Cardiac muscle cell (in vitro differentiated cells and primary cell): ENCODE measurements around the gene GRM4. TPM values are rescaled to one million over a fixed set of nuclear protein-coding genes. Genes with fewer than 3 reads are reported as not detected.

Experiments
- DNase-seq, 2 donors: peaks; one replicate each; pipeline versions ENCODE4 v3.0.0 to v3.0.0-alpha.2; 2010 to 2017; ENCODE audit warnings: low read depth in 1 of 2, low spot score in 1 of 2
- H3K27ac ChIP-seq: fragments of 200-600 bp; sonication (generic); 2 replicates; pipeline ENCODE4 v1.5.1; 2016
- H3K27me3 ChIP-seq: fragments of 200-600 bp; sonication (generic); 2 replicates; pipeline ENCODE4 v1.6.0; 2016; ENCODE audit warnings: control low read depth
- H3K36me3 ChIP-seq: fragments of 200-600 bp; sonication (generic); 2 replicates; pipeline ENCODE4 v1.5.1; 2016; ENCODE audit warnings: control low read depth
- H3K4me1 ChIP-seq: fragments of 200-600 bp; sonication (generic); 2 replicates; pipeline ENCODE4 v1.8.1; 2017; ENCODE audit warnings: low read depth, mild to moderate bottlenecking, mixed run types
- H3K4me3 ChIP-seq: fragments of 200-600 bp; sonication (generic); 2 replicates; pipeline ENCODE4 v1.5.1; 2016; ENCODE audit warnings: mild to moderate bottlenecking
- H3K9me3 ChIP-seq: fragments of 200-600 bp; sonication (generic); 2 replicates; pipeline ENCODE4 v1.5.1; 2017; ENCODE audit warnings: low read depth, mild to moderate bottlenecking, control low read depth
- polyA plus RNA-seq: library from polyadenylated mRNA; unstranded; fragments of >200 nt; fragmentation: Nextera tagmentation; extraction: Ambion mirVana; gene quantifications from 2 replicates; pipeline ENCODE4 v1.2.1, GENCODE V29; 2016
- total RNA-seq: library from RNA; depleted of rRNA; stranded (reverse); fragments of >200 nt; gene quantifications from 2 replicates; pipeline ENCODE4 v1.2.3, GENCODE V29; 2016
- TF ChIP-seq, protein P1 (sequence below): IDR thresholded peaks from 2 replicates; pipeline ENCODE4 v1.5.1; 2012; ENCODE audit warnings: low read depth, mild to moderate bottlenecking, low read length

Gene GRM4
- total and polyA plus RNA-seq, 2 experiments from 2014 or later = 0.31 to 0.42 TPM

DNA sequence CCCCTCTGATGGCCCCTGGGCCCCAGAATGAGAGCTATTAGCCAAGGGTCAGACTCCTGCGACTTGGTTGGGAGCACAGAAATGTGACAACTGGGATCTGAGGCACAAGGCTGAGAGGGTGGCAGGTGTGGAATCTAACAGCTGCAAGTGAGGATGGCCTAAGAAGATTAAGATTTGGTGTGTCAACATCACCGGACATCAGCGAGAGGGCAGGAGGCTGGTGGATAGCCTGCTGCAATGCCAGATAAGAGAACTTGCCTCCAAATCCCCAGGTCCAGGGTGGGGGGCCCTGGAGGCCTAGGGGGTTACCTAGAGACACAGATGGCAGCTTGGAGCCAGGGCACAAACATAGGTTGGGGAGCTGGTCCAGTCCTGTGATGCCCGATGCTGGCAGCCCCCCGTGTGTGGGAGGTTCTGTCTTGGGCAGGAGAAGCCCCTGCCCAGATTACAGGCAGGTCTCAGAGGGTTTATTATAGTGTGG lies 155.8 kb downstream of the GRM4 start:
- DNase-seq = no peak
- H3K27ac ChIP-seq = no peak overlapping the region
- H3K9me3 ChIP-seq = no peaks in the 10 kb centered on the region
- peaks cover 8% of the 10 kb centered on the region for H3K4me1 ChIP-seq
- H3K4me3 ChIP-seq = no peak overlapping the region
- no peaks in the 10 kb centered on the region for H3K27me3 ChIP-seq
- TF ChIP-seq, protein P1, sequence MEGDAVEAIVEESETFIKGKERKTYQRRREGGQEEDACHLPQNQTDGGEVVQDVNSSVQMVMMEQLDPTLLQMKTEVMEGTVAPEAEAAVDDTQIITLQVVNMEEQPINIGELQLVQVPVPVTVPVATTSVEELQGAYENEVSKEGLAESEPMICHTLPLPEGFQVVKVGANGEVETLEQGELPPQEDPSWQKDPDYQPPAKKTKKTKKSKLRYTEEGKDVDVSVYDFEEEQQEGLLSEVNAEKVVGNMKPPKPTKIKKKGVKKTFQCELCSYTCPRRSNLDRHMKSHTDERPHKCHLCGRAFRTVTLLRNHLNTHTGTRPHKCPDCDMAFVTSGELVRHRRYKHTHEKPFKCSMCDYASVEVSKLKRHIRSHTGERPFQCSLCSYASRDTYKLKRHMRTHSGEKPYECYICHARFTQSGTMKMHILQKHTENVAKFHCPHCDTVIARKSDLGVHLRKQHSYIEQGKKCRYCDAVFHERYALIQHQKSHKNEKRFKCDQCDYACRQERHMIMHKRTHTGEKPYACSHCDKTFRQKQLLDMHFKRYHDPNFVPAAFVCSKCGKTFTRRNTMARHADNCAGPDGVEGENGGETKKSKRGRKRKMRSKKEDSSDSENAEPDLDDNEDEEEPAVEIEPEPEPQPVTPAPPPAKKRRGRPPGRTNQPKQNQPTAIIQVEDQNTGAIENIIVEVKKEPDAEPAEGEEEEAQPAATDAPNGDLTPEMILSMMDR = no peak
- H3K36me3 ChIP-seq = no peaks in the 10 kb centered on the region

DNA sequence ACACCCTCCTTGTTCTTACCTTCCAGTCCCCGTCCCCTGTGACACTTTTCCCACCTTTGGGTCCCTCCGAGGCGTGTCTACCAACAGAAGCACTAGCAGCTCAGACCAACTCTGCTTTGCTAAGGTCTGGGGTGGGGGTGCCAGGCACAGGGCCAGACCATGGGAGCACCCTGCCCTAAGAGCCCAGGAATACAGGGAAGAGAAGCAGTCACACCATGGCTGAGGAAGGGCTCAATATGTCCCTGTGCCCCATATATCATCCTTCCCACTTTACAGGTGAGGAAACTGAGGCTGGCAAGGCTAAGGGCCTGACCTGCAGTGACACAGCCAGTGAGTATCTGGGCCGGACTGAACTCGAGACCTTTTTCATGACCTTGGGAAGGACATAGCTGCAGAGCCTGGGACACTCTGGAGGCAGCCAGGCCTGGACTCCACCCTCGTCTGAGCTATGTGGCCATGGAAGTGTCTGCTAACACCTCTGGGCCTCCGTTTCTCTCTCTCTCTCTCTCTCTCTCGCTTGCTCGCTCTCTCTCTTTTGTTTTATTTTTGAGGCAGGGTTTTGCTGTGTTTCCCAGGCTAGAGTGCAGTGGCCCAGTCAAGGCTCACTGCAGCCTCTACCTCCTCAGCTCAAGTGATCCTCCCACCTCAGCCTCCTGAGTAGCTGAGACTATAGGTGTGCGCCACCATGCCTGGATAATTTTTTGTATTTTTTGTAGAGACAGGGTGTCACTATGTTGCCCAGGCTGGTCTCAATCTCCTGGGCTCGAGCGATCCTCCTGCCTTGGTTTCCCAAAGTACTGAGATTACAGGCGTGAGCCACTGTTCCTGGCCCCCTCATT lies 156.7 kb downstream of the GRM4 start:
- TF ChIP-seq, protein P1 = no peak
- DNase-seq = no peak
- Histone ChIP-seq H3K9me3 (no peaks in the 10 kb centered on the region), H3K27ac (no peak overlapping the region), H3K4me1 (peaks cover 8% of the 10 kb centered on the region), H3K4me3 (no peak overlapping the region), H3K27me3 (no peaks in the 10 kb centered on the region), H3K36me3 (no peaks in the 10 kb centered on the region)

DNA sequence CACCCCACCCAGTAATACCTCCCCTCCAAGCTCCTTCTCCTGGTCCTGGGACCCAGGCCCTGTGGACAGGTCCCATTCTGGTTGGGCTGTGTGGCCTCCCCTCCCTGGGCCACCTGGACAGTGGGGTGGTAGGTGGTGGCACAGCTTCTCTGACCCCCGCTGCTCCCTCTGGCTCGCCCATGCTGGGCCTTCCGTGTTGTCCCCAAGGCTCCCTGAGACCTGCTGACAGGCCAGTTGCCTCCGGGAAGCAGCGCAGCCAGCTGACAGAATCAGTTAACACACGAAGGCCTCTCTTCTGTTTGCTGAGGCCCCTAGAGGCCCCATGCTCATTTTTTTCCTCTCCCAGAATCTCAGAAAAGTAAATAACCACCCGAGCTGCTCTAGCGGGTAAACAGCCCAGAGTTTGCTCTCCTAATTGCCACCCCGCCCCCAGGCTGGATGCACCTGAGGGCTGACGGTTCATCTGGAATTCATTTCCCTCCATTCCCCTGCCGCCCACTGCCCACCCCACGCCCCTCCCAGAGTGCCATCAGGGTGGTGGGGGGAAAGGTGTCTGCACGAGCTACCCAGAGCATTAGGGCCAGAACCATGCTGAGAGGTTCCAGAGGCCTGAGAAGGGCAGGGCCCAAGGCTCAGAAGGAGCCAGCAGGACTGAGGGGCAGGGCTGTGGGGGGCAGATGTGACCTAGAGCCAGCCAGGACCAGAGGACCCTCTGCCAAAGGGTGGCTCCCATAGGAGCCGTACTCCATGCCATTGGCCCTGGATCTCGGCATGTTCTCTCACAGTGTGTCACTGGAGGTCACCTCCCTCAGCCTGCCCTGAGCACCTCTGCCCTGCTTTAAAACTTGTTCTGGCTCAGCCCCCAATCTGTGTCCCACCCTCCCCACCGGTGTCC lies 157.5 kb downstream of the GRM4 start:
- Histone ChIP-seq H3K4me1 (peaks cover 8% of the 10 kb centered on the region), H3K36me3 (no peaks in the 10 kb centered on the region), H3K9me3 (no peaks in the 10 kb centered on the region), H3K4me3 (no peak overlapping the region), H3K27ac (no peak overlapping the region), H3K27me3 (no peaks in the 10 kb centered on the region)
- TF ChIP-seq, protein P1 = no peak
- peak in 1 of 2 donors; percentile 34 for DNase-seq

DNA sequence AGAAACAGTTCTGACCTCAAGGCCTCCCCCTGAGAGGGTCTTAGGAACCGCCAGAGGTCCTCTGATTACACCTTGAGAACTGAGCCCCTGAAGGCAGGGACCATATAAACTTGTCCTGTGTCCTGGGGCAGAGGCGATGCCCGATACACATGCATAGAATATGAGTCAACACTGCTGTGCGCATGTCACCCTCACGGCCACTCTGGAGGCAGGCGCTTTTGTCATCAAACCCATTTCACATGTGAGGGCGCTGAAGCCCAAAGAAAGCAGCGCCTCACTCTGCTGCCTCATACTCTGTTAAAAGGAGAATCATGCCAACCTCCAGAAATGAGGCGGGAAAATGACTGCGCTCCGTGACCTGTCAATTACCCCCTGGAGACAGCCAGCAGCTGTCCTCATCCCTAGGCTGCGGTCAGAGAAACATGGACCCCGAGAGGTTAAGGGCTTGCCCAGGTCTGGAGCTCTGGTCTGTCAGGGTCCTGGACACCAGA lies 158.3 kb downstream of the GRM4 start:
- Histone ChIP-seq H3K27me3 (no peaks in the 10 kb centered on the region), H3K4me1 (peaks cover 8% of the 10 kb centered on the region), H3K27ac (no peak overlapping the region), H3K36me3 (no peaks in the 10 kb centered on the region), H3K4me3 (no peak overlapping the region), H3K9me3 (no peaks in the 10 kb centered on the region)
- DNase-seq = no peak
- TF ChIP-seq, protein P1 = no peak

DNA sequence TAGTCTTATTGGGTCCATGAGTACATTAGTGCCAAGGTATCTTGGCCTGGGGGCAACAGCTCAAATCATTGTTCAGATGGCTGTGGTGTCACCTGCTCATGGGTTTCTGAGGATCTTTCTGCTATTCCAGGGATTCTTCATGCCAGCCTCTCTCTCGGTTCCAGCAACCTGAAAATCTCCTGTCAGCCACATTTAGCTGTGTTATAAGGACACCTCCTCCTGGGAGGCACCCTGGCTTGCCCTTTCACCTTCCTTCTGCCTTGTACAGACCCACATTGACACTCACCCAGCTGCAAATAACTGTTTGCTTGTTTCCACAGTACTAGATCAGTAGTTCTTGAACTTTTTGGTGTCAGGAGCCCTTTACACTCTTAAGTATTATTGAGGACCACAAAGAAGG lies 159.9 kb downstream of the GRM4 start:
- TF ChIP-seq, protein P1 = no peak
- Histone ChIP-seq H3K27ac (no peak overlapping the region), H3K27me3 (no peaks in the 10 kb centered on the region), H3K4me1 (peaks cover 8% of the 10 kb centered on the region), H3K4me3 (no peak overlapping the region), H3K36me3 (no peaks in the 10 kb centered on the region), H3K9me3 (no peaks in the 10 kb centered on the region)
- no peak for DNase-seq
